ENCODE results near the gene TFAP2C. TPM values are rescaled to one million over a fixed set of nuclear protein-coding genes. Genes with fewer than 3 reads are reported as not detected.
A peak's percentile ranks its signal among the peaks of the same experiment; 100 is the strongest.

The TFAP2C gene
- total RNA-seq, 1 experiment from 2014 or later: 34.8 TPM

DNA sequence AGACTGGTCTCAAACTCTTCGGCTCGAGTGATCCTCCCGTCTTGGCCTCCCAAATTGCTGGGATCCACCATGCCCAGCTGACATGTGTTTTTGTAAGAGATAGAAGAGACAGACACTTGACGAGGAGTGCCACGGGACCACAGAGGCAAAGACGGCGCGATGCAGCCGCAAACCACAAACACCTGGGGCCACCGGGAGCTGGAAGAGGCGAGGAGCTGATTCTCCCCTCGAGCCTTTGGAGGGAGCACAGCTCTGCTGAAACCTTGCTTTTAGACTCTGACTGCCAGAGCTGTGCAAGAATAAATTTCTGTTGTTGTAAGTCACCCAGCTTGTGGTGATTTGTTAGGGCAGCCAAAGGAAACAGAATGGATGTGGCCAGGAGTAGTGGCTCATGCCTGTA, 46.9 kb downstream of the TFAP2C start:
- ChIA-PET CTCF (no interaction called here), POLR2A (ENCODE audit: unreplicated experiment) (interaction anchor here (0.6 kb wide), 1 partner anchor 167 kb away, joined by 5 read pairs; no protein-coding TSS in a partner anchor)
- BruUV-seq (replicated peaks): no TSS peak
- no peak overlapping the region for H3K4me3 ChIP-seq
- DNase-seq: no peak
- peaks cover 4% of the 10 kb centered on the region; the same call in 1 of the 2 replicates for H3F3A ChIP-seq (ENCODE audit: insufficient read depth, low read depth)
- no peaks in the 10 kb centered on the region for H3K36me3 ChIP-seq (ENCODE audit: low read depth)
- no peaks in the 10 kb centered on the region for H4K20me1 ChIP-seq (ENCODE audit: insufficient read depth)
- no peaks in the 10 kb centered on the region for H3K79me2 ChIP-seq (ENCODE audit: low read depth)
- no peak overlapping the region for H3K4me2 ChIP-seq
- intact Hi-C loops (cut with micrococcal nuclease; ENCODE audit: unreplicated experiment): no loop called here
- no peaks in the 10 kb centered on the region for H3K9me2 ChIP-seq (ENCODE audit: insufficient read depth)
- no peaks in the 10 kb centered on the region for H3K9me3 ChIP-seq (ENCODE audit: insufficient read depth, low read depth)
- H3K27me3 ChIP-seq (ENCODE audit: insufficient read depth, low read depth): no peaks in the 10 kb centered on the region
- TF ChIP-seq EZH2 (IDR thresholded peaks at IDR 0.05; ENCODE audit: low read depth) (no peak), CTCF (conservative IDR thresholded peaks at IDR 0.05) (no peak)
- no peak overlapping the region for H3K27ac ChIP-seq
- no peaks in the 10 kb centered on the region for H3K4me1 ChIP-seq (replicated peaks; ENCODE audit: insufficient read depth)
- no peak overlapping the region for H2AFZ ChIP-seq

DNA sequence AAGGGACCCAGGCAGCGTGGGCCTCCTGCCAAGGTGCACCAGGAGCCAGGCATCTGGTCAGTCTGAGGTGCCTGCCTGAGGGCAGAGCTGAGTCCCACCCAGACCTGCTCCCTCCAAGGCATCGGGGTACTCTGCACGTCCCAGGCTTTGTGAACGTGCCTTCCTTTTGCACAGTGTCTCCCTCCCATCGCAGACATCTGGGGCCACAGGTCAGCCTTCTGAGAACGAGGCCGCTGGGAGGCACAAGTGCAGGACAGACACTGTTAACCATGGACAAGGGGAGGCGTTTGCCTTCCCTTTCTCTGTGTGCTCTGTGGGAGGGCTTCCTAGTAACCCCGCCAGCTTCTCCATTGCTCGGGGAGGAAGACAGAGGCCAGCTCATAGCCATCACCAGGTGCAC, 47.6 kb downstream of the TFAP2C start:
- Histone ChIP-seq H3K27ac (no peak overlapping the region), H2AFZ (no peak overlapping the region), H3K9me2 (ENCODE audit: insufficient read depth) (no peaks in the 10 kb centered on the region), H3K27me3 (ENCODE audit: insufficient read depth, low read depth) (no peaks in the 10 kb centered on the region), H3K4me3 (no peak overlapping the region), H3F3A (ENCODE audit: insufficient read depth, low read depth) (peaks cover 4% of the 10 kb centered on the region; the same call in 1 of the 2 replicates), H3K9me3 (ENCODE audit: insufficient read depth, low read depth) (no peaks in the 10 kb centered on the region), H3K79me2 (ENCODE audit: low read depth) (no peaks in the 10 kb centered on the region), H4K20me1 (ENCODE audit: insufficient read depth) (no peaks in the 10 kb centered on the region), H3K4me2 (no peak overlapping the region), H3K36me3 (ENCODE audit: low read depth) (no peaks in the 10 kb centered on the region), H3K4me1 (replicated peaks; ENCODE audit: insufficient read depth) (no peaks in the 10 kb centered on the region)
- TF ChIP-seq EZH2 (IDR thresholded peaks at IDR 0.05; ENCODE audit: low read depth) (no peak), CTCF (conservative IDR thresholded peaks at IDR 0.05) (no peak)
- no peak for DNase-seq
- intact Hi-C loops (cut with micrococcal nuclease; ENCODE audit: unreplicated experiment): no loop called here
- POLR2A ChIA-PET (ENCODE audit: unreplicated experiment): interaction anchor here (0.6 kb wide), 1 partner anchor 48 kb away, joined by 5 read pairs; the partner anchor contains the start of gene TFAP2C
- BruUV-seq (replicated peaks): no TSS peak
- CTCF ChIA-PET: no interaction called here

DNA sequence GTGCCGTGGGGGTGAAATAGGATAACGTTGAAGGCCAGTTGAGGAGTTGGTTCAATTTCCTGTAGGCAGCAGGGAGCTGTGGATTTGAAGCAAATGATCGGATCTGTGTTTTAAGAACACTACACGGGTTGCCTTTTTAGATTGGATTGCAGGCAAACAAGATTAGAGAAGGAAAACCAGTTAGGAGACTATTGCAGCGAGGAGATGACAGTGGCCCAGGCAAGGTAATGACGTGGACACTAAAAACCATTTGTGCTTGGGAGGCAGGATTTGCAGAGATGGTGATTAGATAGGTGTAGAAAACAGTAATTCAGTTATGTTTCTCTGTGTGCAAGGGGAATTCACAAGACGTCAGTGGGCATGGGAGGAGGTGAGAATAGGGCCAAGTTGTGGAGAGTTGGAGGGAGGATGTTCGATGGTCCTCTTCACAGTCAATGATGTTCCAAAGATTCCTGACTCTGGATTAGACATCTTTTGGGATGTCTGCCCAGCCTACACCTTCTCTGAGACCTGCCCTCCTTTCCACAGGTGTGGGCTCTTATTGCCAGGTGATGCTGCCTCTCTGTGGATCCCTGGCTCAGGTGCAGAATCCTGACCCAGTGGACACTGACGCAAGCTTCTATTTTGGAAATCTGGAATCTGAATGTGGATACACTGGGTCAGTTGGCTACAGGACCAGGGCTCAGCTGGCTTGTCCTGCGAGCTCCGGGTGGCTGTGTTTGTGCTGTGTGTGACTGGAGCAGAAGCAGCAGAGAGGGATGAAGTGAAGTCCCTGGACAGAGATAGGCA, 54.2 kb downstream of the TFAP2C start:
- Histone ChIP-seq H3K4me2 (no peak overlapping the region), H3K79me2 (ENCODE audit: low read depth) (peaks cover 16% of the 10 kb centered on the region; the same call in 1 of the 2 replicates), H3K27ac (no peak overlapping the region), H3K27me3 (ENCODE audit: insufficient read depth, low read depth) (no peaks in the 10 kb centered on the region), H3K9me3 (ENCODE audit: insufficient read depth, low read depth) (no peaks in the 10 kb centered on the region), H3K4me3 (no peak overlapping the region), H2AFZ (no peak overlapping the region), H3K4me1 (replicated peaks; ENCODE audit: insufficient read depth) (peaks cover 19% of the 10 kb centered on the region), H4K20me1 (ENCODE audit: insufficient read depth) (no peaks in the 10 kb centered on the region), H3K9me2 (ENCODE audit: insufficient read depth) (no peaks in the 10 kb centered on the region), H3F3A (ENCODE audit: insufficient read depth, low read depth) (peaks cover 4% of the 10 kb centered on the region; the same call in 1 of the 2 replicates), H3K36me3 (ENCODE audit: low read depth) (no peaks in the 10 kb centered on the region)
- BruUV-seq (replicated peaks): no TSS peak
- TF ChIP-seq EZH2 (IDR thresholded peaks at IDR 0.05; ENCODE audit: low read depth) (no peak), CTCF (conservative IDR thresholded peaks at IDR 0.05) (no peak)
- intact Hi-C loops (cut with micrococcal nuclease; ENCODE audit: unreplicated experiment): no loop called here
- peak in 1 of 2 experiments; percentile 54 for DNase-seq
- ChIA-PET POLR2A (ENCODE audit: unreplicated experiment) (no interaction called here), CTCF (no interaction called here)
